GM21447 (cell line): ENCODE measurements around the gene EIF4E3.

ENCODE experiments used
- ATAC-seq: cut with Tn5 transposase; IDR thresholded peaks from one replicate; pipeline ENCODE4 v1.9.1; 2021; ENCODE audit not compliant: unreplicated experiment

EIF4E3 gene

DNA sequence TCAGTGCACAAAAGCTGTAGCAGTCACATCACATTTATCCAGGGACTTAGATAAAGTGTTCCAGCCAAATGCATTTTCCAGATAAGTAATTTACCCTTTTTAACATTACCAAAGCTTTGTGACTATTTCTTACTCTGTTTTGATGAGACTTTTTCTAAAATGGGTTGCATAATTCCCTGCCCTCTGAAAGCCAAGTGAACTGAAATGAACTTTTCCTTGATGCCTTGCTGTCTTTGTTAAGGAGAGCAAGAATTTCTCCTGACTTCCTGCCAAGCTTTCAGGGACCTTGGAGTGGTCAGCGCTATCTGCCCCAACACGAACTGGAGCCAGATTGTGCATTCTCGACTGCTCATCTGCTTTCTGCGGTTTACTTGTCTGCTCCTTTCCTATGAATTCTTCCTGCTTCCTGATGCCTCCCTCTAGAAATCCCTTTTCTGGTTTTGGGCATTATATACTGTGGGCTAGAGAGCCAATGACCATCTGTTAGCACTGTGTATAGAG, 34.8 kb downstream of the EIF4E3 start:
- ATAC-seq, result no peak

DNA sequence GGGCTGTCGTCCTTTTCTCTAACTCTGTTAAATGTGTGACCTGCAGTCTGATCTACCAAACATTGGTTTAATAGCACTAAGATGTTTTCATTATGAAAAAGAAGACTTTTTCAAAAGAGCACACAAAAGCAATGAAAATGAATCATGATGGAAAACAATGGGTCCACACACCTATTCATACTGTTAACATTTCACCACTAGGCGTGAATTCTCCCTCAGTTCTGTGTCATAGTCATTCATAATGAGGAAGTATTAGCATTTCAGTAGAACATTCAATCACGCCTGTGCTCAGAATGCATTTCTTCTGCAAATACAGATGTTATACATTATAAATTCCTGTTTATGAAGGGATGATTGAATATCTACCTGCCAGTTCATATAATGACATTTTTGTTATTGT, 35.9 kb downstream of the EIF4E3 start:
- ATAC-seq, result no peak

DNA sequence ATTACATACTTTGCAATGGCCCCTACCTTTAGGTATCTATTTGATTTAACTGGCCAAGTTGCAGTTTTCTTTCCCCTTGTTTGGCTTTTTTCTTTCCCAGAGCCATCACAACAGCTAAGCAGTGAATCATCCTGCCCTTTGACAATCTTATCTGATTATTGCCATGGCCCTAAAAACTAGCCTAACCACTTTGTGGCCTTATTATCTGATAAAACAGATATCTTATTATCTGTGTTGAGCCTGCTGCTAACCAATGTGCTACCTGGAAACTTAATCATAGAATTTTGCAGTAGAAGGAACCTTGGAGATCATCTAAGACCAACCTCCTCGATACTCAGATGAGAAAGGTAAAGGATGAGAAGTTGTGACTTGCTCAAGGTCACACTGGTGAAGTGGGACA, 37.1 kb downstream of the EIF4E3 start:
- ATAC-seq, result no peak

DNA sequence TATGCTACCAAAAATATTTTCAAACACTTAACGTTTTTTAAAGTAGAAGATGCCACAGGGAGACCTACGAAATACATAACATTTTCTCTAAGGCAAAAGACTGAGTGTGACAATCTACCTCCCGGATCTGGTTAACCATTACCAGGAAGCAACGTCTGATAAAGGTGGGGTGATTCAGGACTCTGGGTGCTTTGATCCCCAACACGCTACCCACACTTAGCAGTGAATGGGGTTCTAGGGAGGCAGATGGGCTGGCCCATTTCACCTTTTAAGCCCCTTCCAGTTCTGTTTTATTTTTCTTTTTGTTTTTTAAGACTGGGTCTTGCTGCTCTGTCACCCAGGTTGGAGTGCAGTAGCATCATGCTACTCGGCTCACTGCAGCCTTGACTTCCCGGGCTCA, 39.5 kb downstream of the EIF4E3 start:
- ATAC-seq, result no peak

DNA sequence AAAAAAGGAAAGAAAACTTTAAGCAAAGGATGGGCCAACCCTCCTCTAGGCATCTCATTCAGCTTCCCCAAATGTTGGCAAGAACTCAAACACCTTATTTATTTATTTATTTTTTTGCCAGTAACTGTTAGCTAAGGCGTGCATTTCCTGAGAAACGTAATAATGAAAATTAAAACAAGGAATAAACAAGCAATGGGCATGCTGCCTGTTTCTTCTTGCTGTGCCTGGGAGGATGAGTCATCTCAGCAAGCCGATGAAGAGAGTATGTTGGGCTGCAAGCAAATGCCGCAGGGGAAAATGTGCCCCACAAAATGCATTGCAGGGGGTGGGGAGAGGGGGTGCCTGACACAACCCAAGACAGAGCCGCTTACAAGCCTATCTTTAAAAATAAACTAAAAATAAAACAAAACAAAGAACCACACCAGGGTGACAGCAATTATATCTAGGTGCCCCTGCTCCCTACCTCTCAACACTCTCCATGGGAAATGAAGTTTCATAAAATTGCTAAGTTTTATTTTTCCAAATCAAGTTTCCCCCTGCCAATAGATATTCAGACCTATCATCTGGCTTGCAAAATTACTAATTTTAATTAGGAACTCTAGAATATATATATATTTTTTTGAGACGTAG, 40.3 kb downstream of the EIF4E3 start:
- ATAC-seq, result no peak

DNA sequence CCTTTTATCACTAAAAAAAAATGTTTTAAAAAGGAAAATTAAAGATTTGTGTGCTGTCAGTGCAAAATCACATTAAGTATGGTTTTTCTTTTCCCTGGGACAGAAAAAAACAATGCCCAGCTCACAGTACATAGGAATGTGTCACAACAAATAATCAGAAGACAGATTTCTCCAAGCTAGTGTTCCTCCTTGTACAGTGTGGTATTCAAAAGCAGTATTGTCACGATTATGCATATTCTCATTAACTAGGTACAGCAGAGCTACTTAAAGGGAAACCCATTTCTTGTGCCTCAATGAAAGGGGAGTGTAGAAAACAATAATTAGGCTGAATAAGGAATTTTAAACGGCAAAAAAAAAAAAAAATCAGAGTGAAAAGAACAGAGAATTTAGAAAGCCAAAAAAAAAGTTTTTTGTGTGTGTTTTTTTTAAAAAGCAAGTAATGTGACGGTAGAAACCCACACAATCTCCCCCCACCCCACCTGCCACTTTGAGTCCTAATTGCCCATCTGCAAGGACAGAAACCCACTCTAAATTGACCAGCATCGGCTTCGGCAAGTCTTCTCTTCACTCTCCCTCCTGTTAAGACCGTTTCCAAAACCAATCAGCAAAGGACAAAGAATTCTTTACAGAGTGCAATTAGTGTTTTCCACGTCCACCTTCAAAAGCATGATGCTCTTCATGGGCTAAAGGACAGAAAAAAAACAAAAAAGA, 41.0 kb downstream of the EIF4E3 start:
- ATAC-seq, result no peak

DNA sequence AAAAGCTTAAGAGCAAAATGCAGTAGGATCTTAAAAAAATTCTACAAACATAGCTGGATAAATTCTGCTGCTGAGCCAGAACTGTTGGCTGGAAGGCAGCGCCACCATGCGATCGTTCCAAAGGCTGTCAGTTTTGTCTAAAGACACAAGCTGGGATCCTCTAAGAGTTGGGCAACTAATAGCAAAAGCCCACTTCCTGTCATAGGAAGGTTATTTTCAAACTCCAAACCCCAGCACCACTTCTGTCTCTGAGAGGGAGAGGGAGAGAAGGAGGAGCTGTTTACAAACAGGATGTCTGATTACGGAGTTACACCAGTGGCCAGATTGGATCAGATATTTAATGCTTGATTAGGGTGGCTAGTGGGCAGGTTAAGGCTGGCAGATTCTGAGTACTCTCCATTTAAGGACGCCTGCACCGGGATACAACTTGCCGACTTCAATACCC, 44.0 kb downstream of the EIF4E3 start:
- no peak for ATAC-seq

DNA sequence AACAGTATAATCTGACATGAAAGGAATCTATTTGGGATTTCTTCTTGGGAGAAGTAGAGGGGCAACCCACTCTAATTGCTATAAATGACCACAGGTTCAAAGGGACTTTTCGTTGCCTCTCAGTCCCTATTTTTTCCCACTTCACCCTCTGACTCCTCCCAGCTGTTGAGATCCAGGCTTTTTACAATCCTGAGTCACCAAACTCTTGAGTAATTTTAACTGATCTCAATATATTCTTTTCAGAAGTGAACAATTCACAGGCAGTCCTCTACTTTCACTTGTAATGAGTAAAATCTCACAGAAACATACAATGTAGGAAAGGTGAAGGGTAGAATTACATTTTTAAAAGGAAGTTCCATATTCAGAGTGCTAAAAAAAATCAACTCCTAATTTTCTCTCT, 44.6 kb downstream of the EIF4E3 start:
- no peak for ATAC-seq

DNA sequence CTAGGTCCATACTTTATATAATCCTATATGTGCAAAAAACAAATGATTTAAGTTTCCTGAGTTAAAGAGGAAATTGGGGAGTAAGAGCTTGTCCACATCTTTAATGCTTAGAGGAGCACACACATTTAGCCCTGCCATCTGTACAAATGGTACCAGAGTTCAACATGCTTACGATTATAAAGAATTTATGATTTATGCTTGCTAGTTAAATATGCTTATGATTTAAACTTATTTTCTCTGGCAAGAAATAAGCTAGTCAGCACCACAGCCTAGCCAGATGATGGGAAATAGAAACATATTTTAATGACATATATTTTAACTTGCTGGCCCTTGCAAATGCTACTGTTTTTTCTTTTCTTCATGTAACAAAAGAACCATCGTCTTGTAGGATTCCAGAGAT, 48.3 kb downstream of the EIF4E3 start:
- ATAC-seq, result no peak

DNA sequence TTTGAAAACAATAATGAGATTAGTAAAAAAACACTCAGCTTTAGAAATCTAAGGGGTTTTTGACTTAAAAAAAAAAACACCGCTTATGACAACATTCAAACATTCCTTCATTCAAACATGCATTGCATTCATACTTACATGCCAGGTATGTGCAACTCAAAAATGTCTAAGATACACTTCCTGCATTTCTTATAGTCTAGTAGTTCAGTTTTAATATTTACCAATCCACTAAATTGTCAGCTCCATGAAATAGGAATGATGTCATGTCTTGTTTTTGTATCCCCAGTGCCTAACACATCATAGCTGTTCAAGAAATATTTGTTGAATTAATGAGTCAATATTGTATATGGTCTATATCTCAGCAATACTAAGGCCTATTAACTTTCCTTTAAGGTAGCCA, 51.7 kb downstream of the EIF4E3 start:
- no peak for ATAC-seq

DNA sequence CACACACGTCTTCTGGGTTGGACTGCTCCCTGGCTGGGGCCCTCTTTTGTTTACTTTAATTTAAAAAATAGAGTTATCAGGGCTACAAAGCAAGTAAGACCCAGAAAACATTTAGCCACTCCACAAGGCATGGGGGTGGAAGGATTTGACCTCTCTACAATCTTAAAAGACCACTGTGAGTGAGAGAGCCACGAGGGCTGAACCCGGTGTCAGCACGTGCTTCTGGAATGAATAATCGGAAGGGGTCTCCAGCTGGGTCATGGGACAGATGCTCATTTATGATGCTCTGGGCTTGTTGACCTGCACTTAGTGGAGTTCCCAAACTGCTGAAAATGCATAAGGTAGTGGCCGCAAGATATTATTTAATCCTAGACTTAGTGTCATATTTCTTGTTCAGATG, 52.4 kb downstream of the EIF4E3 start:
- no peak for ATAC-seq

DNA sequence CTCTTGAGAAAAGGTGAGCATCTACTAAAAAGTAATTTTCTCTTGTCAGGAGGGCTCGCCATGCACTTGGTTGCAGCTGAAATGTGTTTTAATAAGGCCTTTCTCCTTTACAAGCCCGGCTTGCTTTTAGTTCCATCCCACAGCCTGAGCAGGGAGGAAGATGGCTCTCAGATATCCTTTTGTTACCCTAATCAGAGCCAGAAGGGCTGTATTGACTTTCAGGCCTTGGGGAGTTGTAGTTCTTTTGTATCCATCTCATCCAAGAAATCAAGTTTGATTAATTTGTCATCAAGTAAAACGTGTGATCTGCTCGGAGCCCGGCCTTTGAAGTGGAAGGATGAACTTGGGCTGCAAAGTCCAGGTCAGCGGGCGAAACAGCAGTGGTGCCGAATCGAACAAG, 52.9 kb downstream of the EIF4E3 start:
- ATAC-seq, result no peak

DNA sequence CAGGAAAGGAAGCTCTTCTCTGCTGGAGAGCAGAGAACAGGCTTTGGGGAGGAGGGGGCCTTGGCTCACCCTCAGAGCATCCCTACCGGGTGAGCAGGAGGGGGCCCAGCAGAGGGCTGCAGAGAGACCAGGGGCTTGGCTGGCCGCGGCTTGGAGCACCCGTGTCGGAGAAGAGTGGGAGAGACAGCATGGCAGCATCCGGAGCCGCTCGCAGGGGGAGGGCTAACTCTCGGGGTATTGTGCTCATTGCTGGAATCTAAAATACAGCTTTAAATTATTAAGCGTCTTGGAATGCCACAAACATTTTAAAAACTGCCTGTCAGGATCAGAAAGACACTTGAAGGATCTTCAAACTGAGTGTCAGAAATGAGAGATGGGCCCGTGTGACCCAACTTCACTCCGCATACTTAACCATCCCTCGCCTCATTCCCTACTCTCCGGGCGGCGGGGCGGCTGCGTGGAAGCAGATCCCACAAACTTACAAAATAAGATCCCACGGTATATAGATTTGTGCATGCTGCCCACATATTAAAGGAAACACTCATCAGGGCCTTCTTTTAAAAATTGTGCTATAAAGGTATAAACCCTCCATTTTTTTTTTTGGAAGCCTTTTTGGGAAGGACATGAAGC, 53.9 kb downstream of the EIF4E3 start:
- ATAC-seq, result no peak

DNA sequence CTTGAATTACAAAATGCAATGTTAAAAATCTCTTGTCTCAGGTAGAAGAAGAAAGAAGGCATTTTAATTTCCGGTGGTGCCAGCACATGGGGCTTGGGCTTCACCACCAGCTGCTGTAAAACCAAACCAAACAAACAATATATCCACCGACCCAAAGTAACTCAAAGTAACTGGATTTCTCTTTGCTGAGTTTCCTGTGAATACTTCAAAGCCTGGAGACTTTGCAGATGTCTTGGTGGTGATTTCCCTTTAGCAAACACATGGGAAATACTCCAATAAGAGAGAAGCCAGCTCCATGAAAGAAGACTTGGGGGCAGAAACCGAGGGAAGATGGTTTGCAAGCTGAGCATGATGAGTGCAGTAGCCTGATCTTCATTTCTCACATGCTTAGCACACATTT, 62.6 kb downstream of the EIF4E3 start:
- no peak for ATAC-seq

DNA sequence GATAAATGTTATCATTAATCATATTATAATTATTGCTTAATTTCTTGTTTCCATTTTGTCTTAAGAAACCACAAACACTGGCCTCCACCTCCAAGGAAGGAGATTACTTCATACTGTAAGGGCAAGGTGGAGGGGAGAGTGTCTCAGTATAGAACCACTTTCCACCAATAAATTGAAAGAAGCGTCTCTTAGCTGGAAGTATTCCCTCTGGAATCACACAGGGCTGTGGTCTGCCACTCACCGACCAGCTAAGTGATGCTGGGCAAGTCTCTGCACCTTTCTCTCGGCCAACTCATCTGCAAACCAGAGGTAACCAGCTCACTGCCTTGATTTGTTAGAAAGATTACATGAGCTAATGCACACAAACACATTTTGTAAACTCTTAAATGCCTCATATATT, 63.1 kb downstream of the EIF4E3 start:
- ATAC-seq, result no peak

DNA sequence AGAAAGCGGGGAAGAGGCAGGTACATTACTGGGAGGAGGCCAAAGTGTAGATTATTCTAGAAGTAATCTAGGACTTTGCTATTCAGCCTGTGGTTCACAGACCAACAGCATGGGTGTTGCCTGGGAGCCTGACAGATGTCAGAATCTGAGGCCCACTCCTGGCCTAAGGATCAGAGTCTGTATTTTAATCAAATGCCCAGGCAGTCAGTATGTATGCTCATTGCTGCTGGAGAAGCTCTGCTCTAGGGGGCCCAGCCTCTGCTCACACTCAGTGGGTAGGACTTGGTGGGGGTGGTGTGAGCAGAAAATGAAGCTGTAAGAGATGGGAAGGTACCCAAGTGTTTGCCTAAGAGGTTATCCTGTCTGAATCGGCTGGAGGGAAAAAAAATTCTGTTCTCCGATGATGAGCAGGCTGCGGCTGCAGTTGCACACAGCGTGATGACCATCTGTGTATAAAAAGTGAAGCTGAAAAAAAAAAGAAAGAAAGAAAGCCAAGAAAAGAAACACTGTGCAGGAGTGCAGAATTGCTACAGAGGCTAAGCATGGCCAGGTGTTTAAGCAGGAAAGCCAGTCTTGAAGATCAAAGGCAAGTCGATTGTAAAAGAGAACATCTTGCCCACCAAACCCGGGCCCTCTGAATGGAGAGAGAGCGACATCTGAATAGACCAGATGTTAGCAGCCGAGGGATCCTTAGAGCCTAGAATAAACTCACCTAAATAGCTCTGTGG, 65.2 kb downstream of the EIF4E3 start:
- no peak for ATAC-seq

DNA sequence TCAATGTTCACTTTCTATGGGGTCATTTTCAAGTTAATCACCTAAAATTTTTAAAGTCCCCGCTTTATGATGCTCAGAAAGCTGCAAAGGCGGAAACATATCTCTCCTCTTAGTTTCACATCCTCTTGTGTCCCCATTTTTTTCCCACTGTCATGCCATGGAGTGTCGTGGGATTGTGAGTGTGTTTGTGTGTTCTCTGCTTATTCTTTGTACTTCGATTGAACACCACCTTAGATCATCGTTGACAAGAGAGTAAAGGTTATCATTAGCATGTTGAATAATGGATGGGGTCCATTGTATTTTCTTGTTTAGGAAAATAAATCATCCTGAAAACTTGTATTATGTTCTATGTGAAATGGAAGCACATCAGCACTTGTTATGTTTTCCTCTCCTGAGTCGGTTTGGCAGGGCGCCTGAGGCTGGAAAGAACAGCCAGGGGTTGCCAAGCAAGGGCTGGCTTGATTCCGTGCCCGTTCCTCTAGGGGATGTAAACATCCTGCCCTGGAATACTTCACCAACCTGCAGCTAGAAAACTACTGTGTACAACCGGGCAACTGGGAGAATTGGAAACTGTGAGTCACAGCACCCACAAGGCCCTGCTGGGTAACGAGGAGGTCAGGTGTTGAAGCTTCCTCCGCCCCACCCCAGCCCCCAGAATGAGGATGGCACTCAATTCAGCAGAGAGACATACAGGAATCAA, 67.2 kb downstream of the EIF4E3 start:
- no peak for ATAC-seq

DNA sequence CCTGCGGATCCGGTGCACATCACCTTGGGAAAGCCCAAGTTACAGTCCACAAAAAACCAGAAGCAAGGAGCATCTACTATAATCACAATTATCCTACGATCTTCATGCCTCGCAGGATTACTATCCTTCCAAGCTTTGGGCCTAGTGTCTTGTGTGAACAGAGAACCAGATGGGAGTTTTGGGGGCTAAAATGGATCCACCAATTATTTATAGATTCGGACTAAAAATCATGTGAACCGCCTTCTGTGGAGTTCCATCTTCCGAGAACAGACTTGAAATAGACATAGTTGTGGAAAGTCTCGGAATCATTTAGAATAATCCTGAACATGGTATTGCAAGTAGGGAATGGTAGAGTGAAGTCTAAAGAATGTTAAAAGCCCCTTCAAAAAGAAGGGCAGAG, 70.1 kb downstream of the EIF4E3 start:
- ATAC-seq, result no peak

DNA sequence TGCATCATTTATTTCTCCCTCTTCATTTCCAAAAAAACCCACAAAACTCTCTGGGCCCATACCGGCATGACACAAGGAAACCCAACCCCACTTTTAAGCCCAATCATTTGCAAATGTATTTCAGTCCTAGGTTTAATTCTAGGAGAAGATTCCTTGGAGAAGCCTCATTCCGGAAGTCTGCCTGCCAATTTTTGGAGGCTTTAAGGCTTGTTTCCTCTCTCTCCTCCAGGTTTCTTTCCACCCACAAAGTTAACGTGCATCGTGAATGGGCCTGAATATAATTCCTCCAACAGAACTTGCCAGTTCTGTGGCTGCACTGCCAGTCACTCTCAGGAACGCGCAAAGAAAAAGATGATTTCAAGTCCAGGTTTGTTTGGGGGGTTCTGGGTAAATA, 71.8 kb downstream of the EIF4E3 start:
- no peak for ATAC-seq

DNA sequence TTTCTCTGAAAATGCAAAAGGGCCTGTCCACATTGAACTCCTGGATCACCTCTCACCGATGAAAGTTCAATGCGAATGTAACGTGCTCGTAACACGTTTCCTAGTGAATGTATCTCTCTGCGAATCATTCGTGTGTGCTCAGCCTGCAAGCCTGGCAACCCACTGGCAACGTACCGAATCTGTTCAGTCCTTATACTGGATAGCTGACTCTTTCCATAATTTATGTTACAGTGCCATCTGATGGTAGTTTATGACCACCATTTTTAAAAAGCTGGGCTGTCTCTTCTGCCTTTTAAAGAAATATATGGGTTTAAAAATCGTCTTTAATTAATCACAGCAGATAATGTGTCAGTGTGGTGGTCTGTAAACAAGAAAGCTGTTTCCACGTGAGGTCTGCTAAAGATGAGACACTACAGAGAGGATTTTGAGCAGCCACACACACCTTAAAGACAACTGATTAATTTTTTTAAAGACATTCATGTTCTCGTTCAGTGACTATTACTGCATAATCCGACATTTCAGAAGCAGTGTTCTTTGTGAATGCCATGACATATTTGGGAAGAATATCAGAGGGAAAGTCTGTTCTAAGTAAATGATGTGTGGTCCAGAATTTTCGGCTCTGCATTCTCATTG, 72.3 kb downstream of the EIF4E3 start:
- ATAC-seq, result no peak

DNA sequence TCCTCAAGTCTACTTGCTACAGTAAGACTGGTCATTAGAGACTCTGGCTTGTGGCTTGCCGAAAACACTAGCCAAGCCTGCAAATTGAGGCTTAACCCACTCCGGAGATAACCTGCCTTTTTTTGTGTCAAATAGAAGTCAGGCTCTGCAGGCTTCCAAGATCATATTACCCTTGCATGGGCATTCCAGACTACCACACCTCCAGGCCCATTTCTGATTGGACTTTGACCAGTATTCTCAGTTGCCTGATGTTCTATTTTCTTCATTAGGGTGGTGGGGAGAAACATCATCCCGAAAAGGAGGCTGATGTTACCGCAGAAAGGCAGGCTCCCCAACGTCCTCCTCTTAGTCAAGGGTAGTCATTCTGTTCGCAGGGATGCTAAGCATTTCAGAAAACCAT, 73.6 kb downstream of the EIF4E3 start:
- no peak for ATAC-seq
